Keratinocyte (primary cell): ENCODE data around the gene ZBED4. TPM values are rescaled to one million over a fixed set of nuclear protein-coding genes. Genes with fewer than 3 reads are reported as not detected.

ENCODE experiments used
- DNase-seq: peaks from one replicate; pipeline ENCODE4 v3.0.0-alpha.2; 2011; ENCODE audit warnings: low read depth, missing footprints, low spot score
- FAIRE-seq: peaks from 2 replicates; lab custom pipeline; 2011; peaks lifted over from hg19 to GRCh38; lab: Jason Lieb, UNC
- H2AFZ ChIP-seq: 2 replicates; pipeline ENCODE4 v1.6.0; 2012; ENCODE audit warnings: low read length, control low read depth, inconsistent platforms; ENCODE audit not compliant: control insufficient read depth
- H3K27ac ChIP-seq: 2 replicates; pipeline ENCODE4 v1.5.1; 2011; ENCODE audit warnings: low read length; ENCODE audit not compliant: control insufficient read depth, insufficient read depth
- H3K27me3 ChIP-seq: 3 replicates; pipeline ENCODE4 v1.6.0; 2011; ENCODE audit warnings: low read length; ENCODE audit not compliant: control insufficient read depth, insufficient read depth; ENCODE audit errors: extremely low read depth
- H3K36me3 ChIP-seq, 2 experiments: 2 replicates in 1 of 2; 3 replicates in 1 of 2; pipeline ENCODE4 v1.5.1; 2011; ENCODE audit warnings: low read length in 2 of 2, mild to moderate bottlenecking in 1 of 2; ENCODE audit not compliant: control insufficient read depth in 2 of 2, insufficient read depth in 2 of 2; ENCODE audit errors: extremely low read depth in 1 of 2
- H3K4me1 ChIP-seq: 3 replicates; pipeline ENCODE4 v1.5.1; 2011; ENCODE audit warnings: low read length; ENCODE audit not compliant: control insufficient read depth, insufficient read depth; ENCODE audit errors: extremely low read depth
- H3K4me2 ChIP-seq: 3 replicates; pipeline ENCODE4 v1.6.0; 2011; ENCODE audit warnings: low read depth, low read length; ENCODE audit not compliant: control insufficient read depth, insufficient read depth; ENCODE audit errors: extremely low read depth
- H3K4me3 ChIP-seq, 3 experiments: fragments of 200-600 bp in 1 of 3; sonication (generic) in 1 of 3; 2 replicates in 2 of 3; 3 replicates in 1 of 3; pipeline ENCODE4 v1.5.1; 2011 to 2016; ENCODE audit warnings: low read length in 3 of 3, mild to moderate bottlenecking in 3 of 3, control low read depth in 2 of 3, inconsistent platforms in 1 of 3, low read depth in 1 of 3, mixed read lengths in 1 of 3, mixed run types in 1 of 3, moderate library complexity in 1 of 3; ENCODE audit not compliant: control insufficient read depth in 2 of 3, insufficient read depth in 2 of 3; ENCODE audit errors: extremely low read depth in 1 of 3
- H3K79me2 ChIP-seq: 2 replicates; pipeline ENCODE4 v1.6.0; 2012; ENCODE audit warnings: low read length; ENCODE audit not compliant: control insufficient read depth, insufficient read depth
- H3K9ac ChIP-seq: 3 replicates; pipeline ENCODE4 v1.6.0; 2011; ENCODE audit warnings: low read length; ENCODE audit not compliant: control insufficient read depth, insufficient read depth; ENCODE audit errors: extremely low read depth
- H3K9me1 ChIP-seq: 3 replicates; pipeline ENCODE4 v1.6.0; 2011; ENCODE audit warnings: low read length; ENCODE audit not compliant: control insufficient read depth, insufficient read depth; ENCODE audit errors: extremely low read depth
- H3K9me3 ChIP-seq: 2 replicates; pipeline ENCODE4 v1.5.1; 2012; ENCODE audit warnings: low read depth, low read length; ENCODE audit not compliant: control insufficient read depth
- H4K20me1 ChIP-seq: 3 replicates; pipeline ENCODE4 v1.6.0; 2011; ENCODE audit warnings: low read length; ENCODE audit not compliant: control insufficient read depth, insufficient read depth; ENCODE audit errors: extremely low read depth
- CTCF ChIP-seq, 3 experiments: IDR thresholded peaks in 1 of 3; conservative IDR thresholded peaks in 1 of 3; optimal IDR thresholded peaks in 1 of 3; 2 replicates in 2 of 3; 3 replicates in 1 of 3; pipeline versions ENCODE3 to v1.5.1; 2011; ENCODE audit warnings: low read length in 3 of 3, mild to moderate bottlenecking in 3 of 3, moderate library complexity in 2 of 3, control low read depth in 1 of 3, inconsistent platforms in 1 of 3; ENCODE audit not compliant: insufficient read depth in 2 of 3; ENCODE audit errors: extremely low read depth in 1 of 3
- EZH2 ChIP-seq: IDR thresholded peaks from one replicate; pipeline ENCODE4 v1.6.1; 2012; ENCODE audit warnings: inconsistent platforms, mild to moderate bottlenecking, low read length, moderate library complexity
- dilution Hi-C: fragments of 300-500 bp; cut with MboI; formaldehyde crosslinking; loops from one replicate; pipeline ENCODE4 v1.7.0; 2020; ENCODE audit warnings: low sequenced_read_pairs; ENCODE audit not compliant: extremely low pct_ligation_motif_present
- polyA plus RNA-seq, 5 experiments: library from polyadenylated mRNA; depleted of rRNA in 3 of 5; stranded (reverse) in 3 of 5; stranded (forward) in 1 of 5; unstranded in 1 of 5; fragments of >200 nt; gene quantifications; 1 replicate in 1 of 5; 2 replicates in 3 of 5; 3 replicates in 1 of 5; pipeline versions ENCODE4 v1.2.1 to v1.2.3, GENCODE V29; 2011 to 2012; ENCODE audit warnings: missing spikeins in 2 of 5, low read depth in 1 of 5, low replicate concordance in 1 of 5

ZBED4 gene
- polyA plus RNA-seq, 1 donor (not counting 4 experiments of a cell fraction or from before 2014, with no cell fraction given), result 7.1 TPM

- Histone ChIP-seq H3K36me3 (peaks cover 19 to 29% of the 10 kb centered on the region in 2 experiments), H3K4me1 (peaks cover 3% of the 10 kb centered on the region), H3K27ac (no peak overlapping the region), H3K27me3 (no peaks in the 10 kb centered on the region), H3K9me1 (no peaks in the 10 kb centered on the region), H3K4me3 (no peak overlapping the region), H3K4me2 (no peak overlapping the region), H3K79me2 (peaks cover 22% of the 10 kb centered on the region), H3K9me3 (no peaks in the 10 kb centered on the region), H4K20me1 (no peaks in the 10 kb centered on the region), H2AFZ (no peak overlapping the region), H3K9ac (no peak overlapping the region)
- no peak for TF ChIP-seq CTCF (optimal IDR thresholded peaks at IDR 0.05 in 1 of 3, IDR thresholded peaks at IDR 0.05 in 1 of 3, conservative IDR thresholded peaks at IDR 0.05 in 1 of 3; ENCODE audit: extremely low read depth in 1 of 3, insufficient read depth in 2 of 3, low read length in 3 of 3)
- no peak for TF ChIP-seq EZH2
- no peak for DNase-seq
- dilution Hi-C loops, result no loop called here
- FAIRE-seq, result no peak
Measured at GRCh38 chr22:49889071-49889470, 35.4 kb downstream of the ZBED4 start.

GRCh38 chr22:49892226-49892899, 38.7 kb downstream of the ZBED4 start:
- H3K79me2 ChIP-seq, result no peaks in the 10 kb centered on the region
- no peaks in the 10 kb centered on the region for H3K9me1 ChIP-seq
- TF ChIP-seq CTCF (optimal IDR thresholded peaks at IDR 0.05 in 1 of 3, IDR thresholded peaks at IDR 0.05 in 1 of 3, conservative IDR thresholded peaks at IDR 0.05 in 1 of 3; ENCODE audit: extremely low read depth in 1 of 3, insufficient read depth in 2 of 3, low read length in 3 of 3) (no peak), EZH2 (no peak)
- no peak overlapping the region for H3K27ac ChIP-seq
- no peak overlapping the region for H3K9ac ChIP-seq
- H3K36me3 ChIP-seq, result peaks cover 11 to 15% of the 10 kb centered on the region in 2 experiments
- no peaks in the 10 kb centered on the region for H3K9me3 ChIP-seq
- dilution Hi-C loops, result no loop called here
- no peak overlapping the region for H3K4me3 ChIP-seq
- no peak overlapping the region for H3K4me2 ChIP-seq
- no peaks in the 10 kb centered on the region for H4K20me1 ChIP-seq
- FAIRE-seq (no peak), DNase-seq (no peak)
- H2AFZ ChIP-seq, result no peak overlapping the region
- no peaks in the 10 kb centered on the region for H3K27me3 ChIP-seq
- peaks cover 3% of the 10 kb centered on the region for H3K4me1 ChIP-seq
